Heart left ventricle (tissue), 13 donors: ENCODE results near the gene GOLGA1.

Source experiments
- POLR2A ChIP-seq, 2 donors: fragments of 450-650 bp; IDR thresholded peaks; one replicate each; pipeline ENCODE4 v1.6.1; 2017; ENCODE audit warnings: antibody characterized with exemption in 2 of 2, mild to moderate bottlenecking in 2 of 2, moderate library complexity in 2 of 2
- TF ChIP-seq, protein P1 (sequence below), 12 donors: fragments of 200-600 bp; sonication (generic) in 4 of 12; IDR thresholded peaks; one replicate each; pipeline versions ENCODE4 v1.5.0 to v1.8.0; 2018 to 2022; ENCODE audit warnings: antibody characterized with exemption in 12 of 12, mild to moderate bottlenecking in 5 of 12
- donor health status: ischemic (EF 13 %, LVEDD 7.1; RV severe dilation, severe dysfunction).
- donor health status: DM: no; HTN: yes; CAD: no.
- donor health status: DM: no; HTN: no; CAD: no.
- donor health status: ischemic (EF 25% LVEDD 6.9; RV normal size, moderate dysfunction).
- donor health status: ischemic (EF 25% LVEDD 5.7; RV mildly dilated, moderate dysfunction).
- donor health status: ischemic (EF 35%, LVEDD 5.7; RV mildly dilated, moderate dysfunction).
- donor health status: nonischemic (EF 11% LVEDD 7.7; RV severe dilation, severe dysfunction).
- donor health status: DM: yes; HTN: yes; CAD: no.
- donor health status: PGD.
- donor health status: ischemic (EF 29% LVEDD 5.4; RV normal size, mild dysfunction).
- donor health status: nonischemic (EF 23%, LVEDD 6.1; RV moderate dilation, normal function).

- TF ChIP-seq, protein P1, sequence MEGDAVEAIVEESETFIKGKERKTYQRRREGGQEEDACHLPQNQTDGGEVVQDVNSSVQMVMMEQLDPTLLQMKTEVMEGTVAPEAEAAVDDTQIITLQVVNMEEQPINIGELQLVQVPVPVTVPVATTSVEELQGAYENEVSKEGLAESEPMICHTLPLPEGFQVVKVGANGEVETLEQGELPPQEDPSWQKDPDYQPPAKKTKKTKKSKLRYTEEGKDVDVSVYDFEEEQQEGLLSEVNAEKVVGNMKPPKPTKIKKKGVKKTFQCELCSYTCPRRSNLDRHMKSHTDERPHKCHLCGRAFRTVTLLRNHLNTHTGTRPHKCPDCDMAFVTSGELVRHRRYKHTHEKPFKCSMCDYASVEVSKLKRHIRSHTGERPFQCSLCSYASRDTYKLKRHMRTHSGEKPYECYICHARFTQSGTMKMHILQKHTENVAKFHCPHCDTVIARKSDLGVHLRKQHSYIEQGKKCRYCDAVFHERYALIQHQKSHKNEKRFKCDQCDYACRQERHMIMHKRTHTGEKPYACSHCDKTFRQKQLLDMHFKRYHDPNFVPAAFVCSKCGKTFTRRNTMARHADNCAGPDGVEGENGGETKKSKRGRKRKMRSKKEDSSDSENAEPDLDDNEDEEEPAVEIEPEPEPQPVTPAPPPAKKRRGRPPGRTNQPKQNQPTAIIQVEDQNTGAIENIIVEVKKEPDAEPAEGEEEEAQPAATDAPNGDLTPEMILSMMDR (IDR thresholded peaks at IDR 0.05), result no peak
- TF ChIP-seq POLR2A (IDR thresholded peaks at IDR 0.05), result no peak
Observed at GRCh38 chr9:124934290-124934689, 6.6 kb downstream of the GOLGA1 start.
